IgD-negative memory B cell (primary cell): Measurements from ENCODE around the gene RHOD. TPM values are rescaled to one million over a fixed set of nuclear protein-coding genes. Genes with fewer than 3 reads are reported as not detected.

Experiments used
- H3K27ac Mint-ChIP-seq, 3 donors: one replicate each; pipeline ENCODE4 v1.8.0; 2020 to 2022; ENCODE audit warnings: mild to moderate bottlenecking in 3 of 3, mixed read lengths in 3 of 3, moderate library complexity in 1 of 3
- H3K27me3 Mint-ChIP-seq: one replicate; pipeline ENCODE4 v1.8.0; 2021; ENCODE audit warnings: mixed read lengths
- H3K36me3 Mint-ChIP-seq: one replicate; pipeline ENCODE4 v1.8.0; 2020; ENCODE audit warnings: mild to moderate bottlenecking, mixed read lengths
- H3K4me1 Mint-ChIP-seq, 3 donors: one replicate each; pipeline ENCODE4 v1.8.0; 2020 to 2022; ENCODE audit warnings: mixed read lengths in 3 of 3, mild to moderate bottlenecking in 1 of 3
- H3K4me3 Mint-ChIP-seq, 4 donors: one replicate each; pipeline ENCODE4 v1.8.0; 2020 to 2022; ENCODE audit warnings: mild to moderate bottlenecking in 4 of 4, mixed read lengths in 4 of 4, moderate library complexity in 3 of 4
- H3K9me3 Mint-ChIP-seq, 3 donors: one replicate each; pipeline ENCODE4 v1.8.0; 2020 to 2021; ENCODE audit warnings: mixed read lengths in 3 of 3, mild to moderate bottlenecking in 1 of 3
- polyA plus RNA-seq: library from polyadenylated mRNA; unstranded; fragments of 300-500 nt; fragmentation: Illumina TruSeq; gene quantifications from one replicate; pipeline ENCODE4 v1.2.3, GENCODE V29; 2021

Gene RHOD
- polyA plus RNA-seq, 1 donor from 2014 or later, result 0.54 TPM

DNA sequence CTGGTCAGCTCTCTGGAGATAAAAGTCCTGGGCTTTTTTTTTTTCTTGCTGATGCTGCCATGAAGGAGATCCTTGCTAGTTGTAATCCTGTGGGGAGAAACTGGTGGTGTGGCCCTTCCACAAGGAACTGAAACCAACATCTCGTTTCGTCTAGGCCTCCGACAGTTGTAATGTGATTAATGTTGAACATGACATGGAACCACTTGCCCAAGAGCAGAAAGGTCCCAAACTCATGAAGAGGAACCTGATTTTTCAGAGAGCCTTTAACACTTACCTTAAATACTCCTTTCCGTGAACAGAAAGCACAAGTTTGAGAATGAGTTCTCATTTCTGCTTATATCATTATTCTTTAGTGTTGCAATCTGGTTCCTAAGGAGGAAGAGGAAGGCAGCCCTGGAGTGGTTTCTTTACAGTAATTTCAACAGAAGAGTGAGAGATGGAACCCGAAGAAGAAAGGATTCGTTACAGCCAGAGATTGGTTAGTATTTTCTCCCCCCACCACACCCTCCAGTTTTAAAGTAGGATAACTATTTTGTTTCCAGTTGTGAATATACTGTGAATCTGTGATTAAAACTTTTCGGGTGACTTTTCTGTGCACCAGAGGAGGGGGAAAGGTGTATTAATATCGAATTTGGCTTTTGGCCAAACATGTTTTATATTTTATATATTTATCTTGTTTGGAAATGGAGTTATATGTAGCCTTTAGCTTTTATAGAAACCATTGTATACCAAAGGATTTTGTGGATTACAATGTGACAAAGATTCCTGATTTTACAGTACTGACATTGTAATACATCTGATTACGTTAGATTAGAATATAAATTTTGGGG, 64.4 kb downstream of the RHOD start:
- H3K27me3 Mint-ChIP-seq, result no peaks in the 10 kb centered on the region
- peaks cover 16 to 19% (median 18%) of the 10 kb centered on the region in 3 donors for H3K4me1 Mint-ChIP-seq
- H3K27ac Mint-ChIP-seq, result peak overlapping the region; percentile 90 to 97 (median 92)
- H3K36me3 Mint-ChIP-seq, result no peaks in the 10 kb centered on the region
- peak overlapping the region; percentile 91 to 98 (median 96) for H3K4me3 Mint-ChIP-seq
- H3K9me3 Mint-ChIP-seq, result no peaks in the 10 kb centered on the region

Other genes starting within 250 kb of the RHOD start
- gene RCE1, start 213.4 kb upstream of the RHOD start, polyA plus RNA-seq, result 24.9 TPM
- gene LRFN4, start 199.8 kb upstream of the RHOD start, polyA plus RNA-seq, result 2.2 TPM
- 1.3 TPM for gene PC, start 98.5 kb upstream of the RHOD start, polyA plus RNA-seq
- gene C11orf86, start 81.5 kb upstream of the RHOD start, polyA plus RNA-seq, result not detected
- not detected for gene SYT12, start 33.7 kb upstream of the RHOD start, polyA plus RNA-seq
- gene KDM2A, start 62.4 kb downstream of the RHOD start, polyA plus RNA-seq, result 25.1 TPM
- gene GRK2, start 209.6 kb downstream of the RHOD start, polyA plus RNA-seq, result 26.2 TPM
- 17.3 TPM for gene ANKRD13D, start 232.5 kb downstream of the RHOD start, polyA plus RNA-seq
- 5.5 TPM for gene SSH3, start 246.7 kb downstream of the RHOD start, polyA plus RNA-seq